ENCODE data around the gene SPHKAP.

GRCh38 chr2:228103379-228103778, 78.1 kb downstream of the SPHKAP start:
- TF ChIP-seq CTCF (IDR thresholded peaks at IDR 0.05; ENCODE audit: extremely low read depth in 1 of 2, insufficient read depth in 1 of 2, low read depth in 1 of 2, low read length in 2 of 2) = no peak
- TF ChIP-seq POLR2A (IDR thresholded peaks at IDR 0.05; ENCODE audit: low read depth, low read length) = no peak
- no peak for TF ChIP-seq JUN (IDR thresholded peaks at IDR 0.05; ENCODE audit: borderline replicate concordance, insufficient read depth, insufficient read length, low read depth)
- TF ChIP-seq POLR2AphosphoS5 (IDR thresholded peaks at IDR 0.05; ENCODE audit: insufficient read depth, low read depth, low read length) = no peak
- no peak for TF ChIP-seq MAX (IDR thresholded peaks at IDR 0.05; ENCODE audit: insufficient read depth, insufficient read length)

Measured in endothelial cell of umbilical vein (primary cell).